Left ventricle myocardium superior (tissue), 1 donor: Measurements from ENCODE around the gene AKAP6. TPM values are rescaled to one million over a fixed set of nuclear protein-coding genes. Genes with fewer than 3 reads are reported as not detected.
"Not testable (repeated sequence)": the region's sequence is repeated elsewhere in the genome, so short reads cannot be mapped to it uniquely, and the experiment has no call there.

ENCODE experiments used
- ATAC-seq: fragments of 200-7000 bp; cut with Tn5 transposase; one replicate; pipeline ENCODE4 v1.9.1; 2020; ENCODE audit warnings: mild to moderate bottlenecking, moderate library complexity
- DNase-seq: peaks from one replicate; pipeline ENCODE4 v3.0.0-alpha.2; 2020
- intact Hi-C: fragments of 100-400 bp; cut with micrococcal nuclease; formaldehyde crosslinking; loops from one replicate; pipeline ENCODE4 v1.11.0; 2022
- total RNA-seq: library from RNA; stranded (reverse); fragmentation: NEBNext Ultra II Directional; extraction: Animal tissue kit (Norgen Biotek cat#: 25700); gene quantifications from one replicate; pipeline ENCODE4 v1.2.1, GENCODE V29; 2021
- donor health status: DM: no; HTN: yes; CAD: no; lungs with severe emphysema.

AKAP6 gene
- total RNA-seq, 1 donor from 2014 or later: 172 TPM

GRCh38 chr14:32731249-32731648 lies 402.2 kb downstream of the AKAP6 start:
- intact Hi-C loops: no loop called here
- ATAC-seq (no peak), DNase-seq (no peak)

DNA sequence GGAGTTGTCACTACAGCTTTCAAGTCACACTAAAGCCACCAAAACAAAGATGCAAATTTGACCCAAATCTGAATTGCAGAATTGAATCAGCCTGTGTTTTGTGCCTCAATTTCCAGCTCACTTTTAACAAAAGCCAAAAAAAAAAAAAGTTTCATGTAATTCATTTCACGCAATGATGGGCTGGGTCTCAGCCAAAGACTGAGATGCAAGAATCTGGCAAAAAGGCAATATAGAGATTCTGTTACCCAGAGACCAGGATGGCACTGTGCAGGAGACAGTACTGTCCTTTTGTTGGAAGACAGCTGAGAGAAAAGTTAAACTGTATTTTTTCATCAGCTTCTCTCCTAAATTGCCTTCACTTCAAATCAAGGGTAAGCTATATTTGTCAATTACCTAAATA lies 403.9 kb downstream of the AKAP6 start:
- DNase-seq (no peak), ATAC-seq (no peak)
- intact Hi-C loops: no loop called here

DNA sequence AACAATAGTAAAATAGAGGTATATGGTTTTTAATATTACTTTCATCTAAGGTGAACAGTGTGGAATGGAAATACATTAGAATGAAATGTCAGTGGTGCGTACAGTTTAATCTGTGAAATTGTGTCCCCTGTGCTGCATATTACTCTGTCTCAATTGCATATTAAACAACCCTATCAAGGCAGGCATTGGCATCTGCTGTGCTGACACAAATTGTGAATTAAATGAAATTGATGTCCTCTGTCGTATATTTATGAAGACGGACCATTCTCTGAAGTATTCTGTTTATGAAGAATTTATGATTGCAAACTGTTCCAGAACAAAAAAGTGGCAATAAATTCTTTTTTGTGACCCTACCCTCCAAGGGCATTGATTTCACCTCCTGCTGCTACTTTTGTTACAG lies 405.2 kb downstream of the AKAP6 start:
- intact Hi-C loops: loop anchor here (2.0 kb wide), 1 partner anchor 73 kb away; no protein-coding TSS in a partner anchor
- DNase-seq (no peak), ATAC-seq (no peak)

- intact Hi-C loops: no loop called here
- ATAC-seq (no peak), DNase-seq (no peak)
These were observed 408.5 kb downstream of the AKAP6 start for GRCh38 chr14:32737621-32738020.

DNA sequence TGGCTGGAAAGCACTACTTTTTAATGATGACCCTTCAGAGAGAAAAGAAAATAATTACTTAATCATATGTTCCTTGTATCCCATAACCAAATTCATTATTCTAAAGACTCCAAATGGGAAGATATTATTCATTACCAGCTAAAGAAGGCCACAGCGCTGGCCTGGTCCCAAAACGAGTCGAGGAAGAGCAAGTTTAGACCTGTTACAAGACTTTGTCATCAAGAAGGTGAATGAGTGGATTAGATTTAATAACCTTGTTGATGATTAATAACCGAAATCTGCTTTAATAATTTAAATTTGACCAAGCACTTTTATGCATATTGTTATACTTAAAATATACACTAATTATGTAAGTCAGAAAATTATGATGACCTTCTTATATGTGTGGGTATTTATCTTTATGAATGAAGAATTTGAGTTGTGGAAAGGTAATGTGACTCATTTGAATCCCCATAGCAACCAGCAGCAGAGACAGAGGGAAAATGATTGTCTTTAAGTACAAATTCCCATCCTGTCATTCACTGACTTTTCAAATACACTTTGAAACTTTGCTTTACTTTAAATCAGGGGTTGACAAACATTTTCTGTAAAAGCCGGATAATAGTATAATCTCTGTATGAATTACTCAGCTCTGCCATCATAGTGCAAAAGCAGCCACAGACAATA lies 409.2 kb downstream of the AKAP6 start:
- peak; percentile 17 for DNase-seq
- no peak for ATAC-seq
- intact Hi-C loops: no loop called here

DNA sequence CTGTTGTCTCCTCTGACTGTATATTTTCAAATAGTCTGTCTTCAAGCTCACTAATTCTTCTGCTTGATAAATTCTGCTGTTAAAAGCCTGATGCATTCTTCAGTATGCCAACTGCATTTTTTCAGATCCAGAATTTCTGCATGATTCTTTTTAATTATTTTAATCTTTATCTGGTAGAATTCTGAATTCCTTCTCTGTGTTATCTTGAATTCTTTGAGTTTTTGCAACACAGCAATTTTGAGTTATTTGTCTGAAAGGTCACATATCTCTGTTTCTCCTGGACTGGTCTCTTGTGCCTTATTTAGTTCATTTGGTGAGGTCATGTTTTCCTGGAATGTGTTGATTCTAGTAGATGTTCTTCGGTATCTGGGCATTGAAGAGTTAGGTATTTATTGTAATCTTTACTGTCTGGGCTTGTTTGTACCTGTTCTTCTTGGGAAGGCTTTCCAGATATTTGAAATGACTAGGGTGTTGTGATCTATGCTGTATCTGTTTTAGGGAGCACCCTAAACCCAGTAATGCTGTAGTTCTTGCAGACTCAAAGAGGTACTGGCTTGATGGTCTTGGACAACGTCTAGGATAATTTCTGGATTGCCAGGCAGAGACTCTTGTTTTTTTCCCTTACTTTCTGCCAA lies 415.8 kb downstream of the AKAP6 start:
- intact Hi-C loops: no loop called here
- no peak for DNase-seq
- no peak for ATAC-seq

GRCh38 chr14:32754209-32754608 lies 425.1 kb downstream of the AKAP6 start:
- intact Hi-C loops: no loop called here
- ATAC-seq: no peak
- DNase-seq: no peak

DNA sequence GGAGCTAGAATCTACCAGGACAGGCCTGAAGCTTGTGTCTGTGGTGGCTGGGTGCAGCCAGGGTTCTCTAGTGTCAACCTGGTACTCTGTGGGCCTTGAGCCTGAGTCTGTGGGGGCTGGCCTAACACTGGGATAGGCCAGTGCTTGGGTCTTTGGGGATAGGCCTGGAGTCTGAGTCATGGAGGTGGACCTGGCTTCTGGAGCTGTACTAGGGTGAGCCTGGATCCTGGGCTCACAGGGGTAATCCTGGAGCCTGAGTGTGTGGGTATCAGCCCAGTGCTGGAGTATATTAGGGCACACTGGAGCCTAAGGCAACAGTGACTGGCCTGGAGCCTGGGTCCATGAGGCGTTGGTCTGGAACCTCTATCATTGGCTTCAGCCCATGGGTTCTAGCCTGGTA lies 427.1 kb downstream of the AKAP6 start:
- intact Hi-C loops: no loop called here
- ATAC-seq: peak; percentile 32
- DNase-seq: no peak

DNA sequence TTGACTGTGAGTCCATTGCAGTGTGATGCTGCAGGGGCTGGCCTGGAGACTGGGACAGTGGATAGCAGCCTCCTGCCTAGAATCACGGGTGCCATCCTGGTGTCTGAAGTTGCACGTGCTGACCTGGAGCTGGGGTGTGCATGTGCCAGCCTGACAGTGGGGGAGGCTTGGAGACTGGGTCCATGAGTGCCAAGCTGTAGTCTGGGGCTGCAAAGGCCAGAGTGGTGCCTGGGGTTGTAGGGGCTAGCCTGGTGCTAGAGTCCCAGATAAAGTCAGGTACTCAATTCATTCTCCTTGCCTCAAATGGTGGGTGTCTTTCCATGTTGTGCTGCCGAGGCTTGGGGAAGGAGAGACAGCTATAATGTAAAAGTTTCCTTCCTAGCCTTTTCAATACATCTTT lies 427.7 kb downstream of the AKAP6 start:
- intact Hi-C loops: no loop called here
- no peak for DNase-seq
- ATAC-seq: peak; percentile 34

DNA sequence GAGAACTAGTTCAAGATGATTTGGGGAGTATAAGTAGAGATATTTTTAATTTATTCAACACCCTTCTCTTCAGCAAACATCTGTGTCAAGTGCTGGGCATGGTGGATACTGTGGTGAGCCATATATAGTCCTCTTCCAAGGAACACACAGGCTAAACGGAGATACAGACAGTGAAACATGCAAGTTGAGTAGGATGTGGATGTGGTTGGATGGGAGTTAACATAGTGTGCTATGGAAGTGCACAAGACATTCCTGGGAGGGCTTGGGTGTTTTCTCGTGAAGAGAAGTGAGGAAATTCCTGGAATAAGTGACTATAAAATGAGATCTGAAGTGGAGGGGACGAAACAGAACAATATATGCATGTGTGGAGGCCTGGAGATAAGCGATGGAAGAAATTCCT lies 428.5 kb downstream of the AKAP6 start:
- intact Hi-C loops: no loop called here
- DNase-seq (no peak), ATAC-seq (peak; percentile 38)

GRCh38 chr14:32761381-32761968 lies 432.4 kb downstream of the AKAP6 start:
- no peak for ATAC-seq

GRCh38 chr14:32762886-32763285 lies 433.8 kb downstream of the AKAP6 start:
- ATAC-seq (no peak), DNase-seq (no peak)
- intact Hi-C loops: no loop called here

More at GRCh38 chr14:32761381-32761968, 432.4 kb downstream of the AKAP6 start:
- intact Hi-C loops: no loop called here
- no peak for DNase-seq

- no peak for DNase-seq
- no peak for ATAC-seq
- intact Hi-C loops: no loop called here
These were observed 434.6 kb downstream of the AKAP6 start for GRCh38 chr14:32763673-32764072.

- DNase-seq (no peak), ATAC-seq (no peak)
- intact Hi-C loops: no loop called here
These were observed 435.0 kb downstream of the AKAP6 start for GRCh38 chr14:32764131-32764530.

GRCh38 chr14:32770422-32770821 lies 441.3 kb downstream of the AKAP6 start:
- intact Hi-C loops: no loop called here
- peak; percentile 19 for ATAC-seq
- DNase-seq: no peak

GRCh38 chr14:32774214-32774613 lies 445.1 kb downstream of the AKAP6 start:
- intact Hi-C loops: no loop called here
- ATAC-seq: no peak
- no peak for DNase-seq

DNA sequence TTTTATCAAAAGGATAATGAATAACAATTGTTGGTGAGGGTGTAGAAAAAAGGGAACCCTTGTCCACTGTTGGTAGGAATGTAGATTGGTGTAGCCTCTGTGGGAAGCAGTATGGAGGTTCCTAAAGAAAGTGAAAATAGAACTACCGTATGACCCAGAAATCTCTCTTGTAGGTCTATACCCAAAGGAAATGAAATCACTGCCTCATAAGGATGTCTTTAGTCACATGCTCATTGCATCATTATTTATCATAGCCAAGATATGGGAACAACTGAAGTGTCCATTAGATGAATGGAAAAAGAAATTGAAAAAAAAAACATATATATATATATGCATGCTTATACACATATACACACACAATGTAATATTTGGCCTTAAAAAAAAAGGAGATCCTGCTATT lies 450.7 kb downstream of the AKAP6 start:
- intact Hi-C loops: no loop called here
- no peak for ATAC-seq

GRCh38 chr14:32784405-32784804 lies 455.3 kb downstream of the AKAP6 start:
- no peak for DNase-seq
- peak; percentile 55 for ATAC-seq
- intact Hi-C loops: no loop called here

More for the DNA sequence above, 450.7 kb downstream of the AKAP6 start:
- DNase-seq: no peak

DNA sequence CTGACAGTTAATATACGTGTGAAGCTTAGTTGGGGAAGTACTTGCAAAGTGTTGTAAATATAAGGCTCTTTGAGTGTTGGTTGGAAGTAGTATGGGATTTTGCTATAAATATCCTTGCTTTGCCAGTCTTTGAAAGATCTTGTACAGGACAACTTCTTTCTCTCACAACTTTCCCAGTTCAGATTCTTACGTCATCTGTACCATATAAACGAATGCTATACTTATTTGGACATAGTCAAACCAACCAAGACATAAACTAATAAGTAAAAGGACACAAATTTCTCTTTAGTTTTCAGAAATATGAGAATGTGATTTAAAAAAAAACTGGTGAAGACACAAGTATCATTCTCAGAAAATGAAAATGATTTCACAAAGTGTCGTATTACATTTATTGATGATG lies 456.5 kb downstream of the AKAP6 start:
- DNase-seq (no peak), ATAC-seq (no peak)
- intact Hi-C loops: no loop called here

GRCh38 chr14:32786886-32787285 lies 457.8 kb downstream of the AKAP6 start:
- ATAC-seq (no peak), DNase-seq (no peak)
- intact Hi-C loops: no loop called here

GRCh38 chr14:32793033-32793432 lies 463.9 kb downstream of the AKAP6 start:
- ATAC-seq, DNase-seq, intact Hi-C loops: not testable (repeated sequence)
